PC-9 (cell line): ENCODE data around the gene SLC22A15. TPM values are rescaled to one million over a fixed set of nuclear protein-coding genes. Genes with fewer than 3 reads are reported as not detected.

Source experiments
- BruUV-seq: library from RNA; stranded (reverse); fragments of 400-500 nt; replicated peaks from 2 replicates; lab custom pipeline; 2021; lab: Mats Ljungman, UMichigan
- CTCF ChIA-PET: fragments of 300-600 bp; sonication (Branson Sonifier 250); formaldehyde crosslinking; loops from one replicate; lab custom pipeline; 2022; ENCODE audit warnings: antibody characterized with exemption; lab: Charles Lee
- POLR2A ChIA-PET: fragments of 300-600 bp; sonication (Branson Sonifier 250); formaldehyde crosslinking; loops from one replicate; lab custom pipeline; 2022; ENCODE audit warnings: antibody characterized with exemption; ENCODE audit not compliant: unreplicated experiment; lab: Charles Lee
- DNase-seq, 2 experiments: peaks; one replicate each; pipeline versions ENCODE4 v3.0.0 to v3.0.0-alpha.2; 2015 to 2022; ENCODE audit warnings: mixed read lengths in 1 of 2
- H2AFZ ChIP-seq: fragments of 200-600 bp; sonication (generic); 2 replicates; pipeline ENCODE4 v1.8.1; 2017; ENCODE audit warnings: antibody characterized with exemption
- H3F3A ChIP-seq: fragments of 200-600 bp; sonication (generic); 2 replicates; pipeline ENCODE4 v1.8.1; 2017; ENCODE audit warnings: antibody characterized with exemption, mild to moderate bottlenecking, low read depth; ENCODE audit not compliant: insufficient read depth
- H3K27ac ChIP-seq: fragments of 200-600 bp; sonication (generic); 2 replicates; pipeline ENCODE4 v1.6.1; 2016; ENCODE audit warnings: mixed run types
- H3K27me3 ChIP-seq: fragments of 200-600 bp; sonication (generic); 2 replicates; pipeline ENCODE4 v1.6.1; 2016; ENCODE audit warnings: low read depth, mixed run types; ENCODE audit not compliant: insufficient read depth
- H3K36me3 ChIP-seq: fragments of 200-600 bp; sonication (generic); 2 replicates; pipeline ENCODE4 v1.6.1; 2016; ENCODE audit warnings: low read depth, mixed run types
- H3K4me1 ChIP-seq: fragments of 200-600 bp; sonication (generic); replicated peaks from 2 replicates; pipeline ENCODE4 v1.6.1; 2016; ENCODE audit warnings: mixed run types; ENCODE audit not compliant: insufficient read depth
- H3K4me2 ChIP-seq: fragments of 200-600 bp; sonication (generic); 2 replicates; pipeline ENCODE4 v1.6.1; 2017; ENCODE audit warnings: mixed run types
- H3K4me3 ChIP-seq: fragments of 200-600 bp; sonication (generic); 2 replicates; pipeline ENCODE4 v1.6.1; 2016; ENCODE audit warnings: mixed run types
- H3K79me2 ChIP-seq: fragments of 200-600 bp; sonication (generic); 2 replicates; pipeline ENCODE4 v1.6.1; 2017; ENCODE audit warnings: low read depth, mixed run types
- H3K9me2 ChIP-seq: fragments of 200-600 bp; sonication (generic); 2 replicates; pipeline ENCODE4 v1.8.1; 2017; ENCODE audit warnings: mild to moderate bottlenecking; ENCODE audit not compliant: insufficient read depth
- H3K9me3 ChIP-seq: fragments of 200-600 bp; sonication (generic); 2 replicates; pipeline ENCODE4 v1.8.1; 2016; ENCODE audit warnings: low read depth; ENCODE audit not compliant: insufficient read depth
- H4K20me1 ChIP-seq: fragments of 200-600 bp; sonication (generic); 2 replicates; pipeline ENCODE4 v1.8.1; 2017; ENCODE audit not compliant: insufficient read depth
- CTCF ChIP-seq: fragments of 200-600 bp; sonication (generic); conservative IDR thresholded peaks from 2 replicates; pipeline ENCODE4 v1.6.1; 2017; ENCODE audit warnings: mixed run types, antibody characterized with exemption, mild to moderate bottlenecking, moderate library complexity
- EZH2 ChIP-seq: fragments of 200-600 bp; sonication (generic); IDR thresholded peaks from 2 replicates; pipeline ENCODE4 v1.8.0; 2017; ENCODE audit warnings: antibody characterized with exemption, low read depth
- intact Hi-C: fragments of 100-400 bp; cut with micrococcal nuclease; formaldehyde crosslinking; loops from one replicate; pipeline ENCODE4 v1.10.0; 2022; ENCODE audit not compliant: unreplicated experiment
- total RNA-seq: library from RNA; stranded (reverse); gene quantifications from 2 replicates; pipeline ENCODE4 v1.2.3, GENCODE V29; 2021

The SLC22A15 gene
- total RNA-seq, 1 experiment from 2014 or later, result 1.8 TPM

DNA sequence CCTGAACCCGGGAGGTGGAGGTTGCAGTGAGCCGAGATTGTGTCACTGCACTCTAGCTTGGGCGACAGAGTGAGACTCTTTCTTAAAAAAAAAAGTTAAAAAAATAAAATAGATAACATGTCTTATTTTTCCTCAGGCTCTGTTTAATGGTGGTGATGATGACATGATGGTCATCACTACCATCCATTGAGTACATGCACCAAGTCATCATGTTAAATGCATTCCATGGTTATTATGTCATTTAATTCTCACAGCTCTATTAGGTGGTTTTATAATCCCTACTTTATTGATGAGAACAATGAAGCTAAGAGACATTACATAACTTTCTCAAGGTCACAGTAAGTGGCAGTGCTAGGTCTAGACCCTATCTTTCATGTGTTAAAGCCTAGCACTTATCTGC lies 100.5 kb downstream of the SLC22A15 start:
- Histone ChIP-seq H3K27me3 (no peaks in the 10 kb centered on the region), H3K9me2 (no peaks in the 10 kb centered on the region), H4K20me1 (no peaks in the 10 kb centered on the region), H3K9me3 (no peaks in the 10 kb centered on the region), H3K36me3 (no peaks in the 10 kb centered on the region), H3K27ac (no peak overlapping the region), H3K4me2 (no peak overlapping the region), H3K79me2 (no peaks in the 10 kb centered on the region), H3K4me3 (no peak overlapping the region), H3F3A (no peaks in the 10 kb centered on the region), H3K4me1 (no peaks in the 10 kb centered on the region), H2AFZ (no peak overlapping the region)
- intact Hi-C loops, result no loop called here
- POLR2A ChIA-PET, result no interaction called here
- CTCF ChIA-PET, result no interaction called here
- DNase-seq, result no peak
- no TSS peak for BruUV-seq
- no peak for TF ChIP-seq EZH2
- no peak for TF ChIP-seq CTCF

DNA sequence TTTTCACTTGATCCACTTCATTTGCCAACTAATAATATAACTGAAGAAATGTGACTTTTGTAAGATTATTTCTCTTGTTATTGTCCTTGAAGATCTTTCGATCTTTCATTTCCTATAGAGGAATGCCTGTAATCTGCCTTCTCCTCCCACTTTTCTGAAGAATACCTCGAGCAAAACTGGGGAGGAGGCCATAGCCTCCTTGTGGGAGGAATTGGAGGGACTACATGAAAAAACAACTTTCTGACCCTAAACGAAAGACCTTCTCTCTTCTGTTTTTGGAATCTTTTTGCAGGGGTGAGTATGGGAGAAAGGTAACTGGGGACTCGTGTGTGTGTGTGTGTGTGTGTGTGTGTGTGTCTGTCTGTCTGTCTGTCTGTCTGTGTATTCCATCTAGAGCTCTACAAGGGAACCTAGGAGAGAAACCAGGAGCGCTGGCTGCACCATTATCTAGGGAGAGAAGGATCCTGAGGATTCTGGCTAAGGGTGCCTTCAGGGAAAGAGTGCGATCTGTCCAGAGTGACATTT lies 102.4 kb downstream of the SLC22A15 start:
- Histone ChIP-seq H4K20me1 (no peaks in the 10 kb centered on the region), H3K36me3 (no peaks in the 10 kb centered on the region), H3K27ac (no peak overlapping the region), H3K4me3 (no peak overlapping the region), H3K27me3 (no peaks in the 10 kb centered on the region), H3K4me1 (no peaks in the 10 kb centered on the region), H3F3A (no peaks in the 10 kb centered on the region), H3K4me2 (no peak overlapping the region), H3K79me2 (no peaks in the 10 kb centered on the region), H2AFZ (no peak overlapping the region), H3K9me3 (no peaks in the 10 kb centered on the region), H3K9me2 (no peaks in the 10 kb centered on the region)
- TF ChIP-seq EZH2, result no peak
- no peak for TF ChIP-seq CTCF
- DNase-seq, result no peak
- no TSS peak for BruUV-seq
- intact Hi-C loops, result no loop called here
- CTCF ChIA-PET, result interaction anchor here (0.6 kb wide), 2 partner anchors 9 to 131 kb away, joined by 3 to 5 read pairs; no protein-coding TSS in a partner anchor
- POLR2A ChIA-PET, result no interaction called here

DNA sequence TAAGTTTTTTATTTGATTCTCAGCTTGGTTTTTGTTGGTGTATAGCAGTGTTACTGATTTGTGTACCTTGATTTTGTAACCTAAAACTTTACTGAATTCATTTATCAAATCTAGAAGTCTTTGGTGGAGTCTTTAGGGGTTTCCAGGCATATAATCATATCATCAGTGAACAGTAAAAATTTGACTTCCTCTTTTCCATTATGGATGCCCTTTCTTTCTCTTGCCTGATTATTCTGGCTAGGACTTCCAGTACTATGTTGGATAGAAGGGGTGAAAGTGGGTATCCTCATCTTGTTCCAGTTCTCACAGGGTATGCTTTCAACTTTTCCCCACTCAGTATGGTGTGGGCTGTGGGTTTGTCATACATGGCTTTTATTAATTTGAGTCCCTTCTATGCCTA lies 111.3 kb downstream of the SLC22A15 start:
- Histone ChIP-seq H3K4me3 (no peak overlapping the region), H3K9me2 (no peaks in the 10 kb centered on the region), H3K27ac (no peak overlapping the region), H3K79me2 (no peaks in the 10 kb centered on the region), H3K27me3 (no peaks in the 10 kb centered on the region), H3K4me2 (no peak overlapping the region), H3K36me3 (no peaks in the 10 kb centered on the region), H2AFZ (no peak overlapping the region), H3K4me1 (peaks cover 10% of the 10 kb centered on the region), H3K9me3 (peaks cover 14% of the 10 kb centered on the region), H3F3A (peaks cover 2% of the 10 kb centered on the region; the same call in 1 of the 2 replicates), H4K20me1 (no peaks in the 10 kb centered on the region)
- TF ChIP-seq CTCF (no peak), EZH2 (no peak)
- intact Hi-C loops, result no loop called here
- BruUV-seq, result no TSS peak
- ChIA-PET POLR2A (no interaction called here), CTCF (no interaction called here)
- DNase-seq, result no peak
